HAP-1 (cell line): ENCODE data around the gene AHCYL1.

ENCODE experiments used
- DNase-seq, 2 experiments: peaks; one replicate each; pipeline ENCODE4 v3.0.0-alpha.2; 2016 to 2020; ENCODE audit warnings: low spot score in 2 of 2
- H3K27me3 ChIP-seq: fragments of 250-450 bp; sonication (Bioruptor Pico); 2 replicates; pipeline ENCODE4 v1.5.1; 2020; ENCODE audit warnings: low read depth, mild to moderate bottlenecking, moderate library complexity
- H3K36me3 ChIP-seq: fragments of 250-450 bp; sonication (Bioruptor Pico); replicated peaks from 2 replicates; pipeline ENCODE4 v1.5.1; 2020; ENCODE audit warnings: mild to moderate bottlenecking
- H3K4me1 ChIP-seq: fragments of 250-450 bp; sonication (Bioruptor Pico); 2 replicates; pipeline ENCODE4 v1.5.1; 2020; ENCODE audit warnings: mild to moderate bottlenecking
- H3K4me3 ChIP-seq: fragments of 250-450 bp; sonication (Bioruptor Pico); 2 replicates; pipeline ENCODE4 v1.5.1; 2020; ENCODE audit warnings: mild to moderate bottlenecking, moderate library complexity
- H3K9me3 ChIP-seq: fragments of 250-450 bp; sonication (Bioruptor Pico); 2 replicates; pipeline ENCODE4 v1.5.1; 2020; ENCODE audit warnings: mild to moderate bottlenecking, moderate library complexity
- in situ Hi-C: fragments of 300-500 bp; cut with MboI; formaldehyde crosslinking; loops from 3 replicates; pipeline ENCODE4 v1.14.3; 2020; ENCODE audit warnings: low sequenced_read_pairs, inconsistent platforms, mixed read lengths

AHCYL1 gene

DNA sequence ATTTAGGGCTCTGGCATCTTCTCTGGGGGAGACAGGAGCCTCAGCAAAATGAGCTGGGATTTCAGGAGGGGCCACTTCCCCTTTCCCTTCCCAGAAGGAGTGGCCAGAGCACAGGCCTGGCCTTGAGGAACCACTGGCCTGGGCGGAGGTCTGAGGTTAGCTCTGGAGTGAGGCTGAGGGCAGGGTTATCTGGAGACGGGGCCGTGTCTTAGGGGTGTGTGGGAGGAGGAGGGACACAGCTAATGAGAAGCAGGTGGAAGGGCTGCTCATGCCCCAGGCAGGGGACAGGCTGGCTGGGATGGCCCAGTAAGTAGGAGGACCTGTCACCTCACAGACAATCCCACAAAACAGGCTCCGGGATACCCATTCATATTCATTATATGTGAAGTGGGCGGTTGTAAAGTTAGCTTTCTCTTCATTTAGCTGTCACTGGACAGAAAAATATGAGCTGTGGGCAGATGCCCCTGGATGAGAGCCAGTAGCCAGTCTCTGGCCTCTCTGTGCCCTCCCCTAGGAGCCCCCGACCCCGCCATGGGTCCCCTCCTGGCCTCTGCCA lies 73.5 kb downstream of the AHCYL1 start:
- Histone ChIP-seq H3K4me3 (no peak overlapping the region), H3K27me3 (no peaks in the 10 kb centered on the region), H3K36me3 (peaks cover 58% of the 10 kb centered on the region), H3K9me3 (no peaks in the 10 kb centered on the region), H3K4me1 (no peaks in the 10 kb centered on the region)
- in situ Hi-C loops: no loop called here
- peak in 1 of 2 experiments; percentile 33 for DNase-seq

- in situ Hi-C loops: no loop called here
- no peaks in the 10 kb centered on the region for H3K4me1 ChIP-seq
- H3K9me3 ChIP-seq: no peaks in the 10 kb centered on the region
- H3K4me3 ChIP-seq: no peak overlapping the region
- peaks cover 53% of the 10 kb centered on the region for H3K36me3 ChIP-seq
- no peaks in the 10 kb centered on the region for H3K27me3 ChIP-seq
- no peak for DNase-seq
Observed at GRCh38 chr1:110058591-110058990, 74.0 kb downstream of the AHCYL1 start.

- H3K36me3 ChIP-seq: peaks cover 46% of the 10 kb centered on the region
- no peaks in the 10 kb centered on the region for H3K9me3 ChIP-seq
- DNase-seq: no peak
- in situ Hi-C loops: no loop called here
- H3K4me1 ChIP-seq: no peaks in the 10 kb centered on the region
- H3K27me3 ChIP-seq: no peaks in the 10 kb centered on the region
- no peak overlapping the region for H3K4me3 ChIP-seq
Observed at GRCh38 chr1:110059133-110059863, 74.7 kb downstream of the AHCYL1 start.

GRCh38 chr1:110060034-110060661 lies 75.6 kb downstream of the AHCYL1 start:
- DNase-seq: peak in 1 of 2 experiments; percentile 78
- Histone ChIP-seq H3K36me3 (peaks cover 37% of the 10 kb centered on the region), H3K4me1 (no peaks in the 10 kb centered on the region), H3K4me3 (no peak overlapping the region), H3K9me3 (no peaks in the 10 kb centered on the region), H3K27me3 (no peaks in the 10 kb centered on the region)
- in situ Hi-C loops: no loop called here

GRCh38 chr1:110060662-110061060 lies 76.1 kb downstream of the AHCYL1 start:
- H3K4me3 ChIP-seq: no peak overlapping the region
- DNase-seq: no peak
- H3K27me3 ChIP-seq: no peaks in the 10 kb centered on the region
- in situ Hi-C loops: no loop called here
- H3K9me3 ChIP-seq: no peaks in the 10 kb centered on the region
- peaks cover 32% of the 10 kb centered on the region for H3K36me3 ChIP-seq
- H3K4me1 ChIP-seq: no peaks in the 10 kb centered on the region

DNA sequence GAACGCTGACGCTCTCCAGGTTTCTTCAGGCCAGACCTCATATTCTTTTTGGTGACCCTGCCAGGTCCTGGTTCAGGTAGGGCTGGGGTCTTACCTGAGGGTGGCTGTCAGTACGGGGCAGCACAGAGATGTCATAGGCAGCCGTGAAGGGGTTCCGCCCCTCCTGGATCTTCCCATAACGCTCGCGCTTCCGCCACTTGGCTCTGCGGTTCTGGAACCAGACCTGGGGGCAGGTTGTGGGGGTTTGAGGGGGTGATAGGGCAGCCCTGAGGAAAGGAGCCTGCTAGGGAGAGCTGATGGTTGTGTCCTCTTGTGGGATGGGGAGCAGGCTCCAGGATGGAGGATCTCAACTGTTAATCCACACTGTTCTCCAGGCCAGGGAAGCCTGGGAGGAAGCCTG lies 76.8 kb downstream of the AHCYL1 start:
- H3K9me3 ChIP-seq: no peaks in the 10 kb centered on the region
- in situ Hi-C loops: no loop called here
- peaks cover 25% of the 10 kb centered on the region for H3K36me3 ChIP-seq
- H3K4me3 ChIP-seq: no peak overlapping the region
- H3K27me3 ChIP-seq: no peaks in the 10 kb centered on the region
- no peaks in the 10 kb centered on the region for H3K4me1 ChIP-seq
- DNase-seq: no peak

- Histone ChIP-seq H3K9me3 (no peaks in the 10 kb centered on the region), H3K4me3 (no peak overlapping the region), H3K27me3 (peaks cover 10% of the 10 kb centered on the region), H3K36me3 (peaks cover 12% of the 10 kb centered on the region), H3K4me1 (no peaks in the 10 kb centered on the region)
- no peak for DNase-seq
- in situ Hi-C loops: no loop called here
Observed at GRCh38 chr1:110062612-110063011, 78.0 kb downstream of the AHCYL1 start.

GRCh38 chr1:110063781-110064180 lies 79.2 kb downstream of the AHCYL1 start:
- H3K4me1 ChIP-seq: no peaks in the 10 kb centered on the region
- peaks cover 7% of the 10 kb centered on the region for H3K36me3 ChIP-seq
- H3K9me3 ChIP-seq: no peaks in the 10 kb centered on the region
- H3K27me3 ChIP-seq: peaks cover 21% of the 10 kb centered on the region
- in situ Hi-C loops: no loop called here
- no peak overlapping the region for H3K4me3 ChIP-seq
- no peak for DNase-seq

DNA sequence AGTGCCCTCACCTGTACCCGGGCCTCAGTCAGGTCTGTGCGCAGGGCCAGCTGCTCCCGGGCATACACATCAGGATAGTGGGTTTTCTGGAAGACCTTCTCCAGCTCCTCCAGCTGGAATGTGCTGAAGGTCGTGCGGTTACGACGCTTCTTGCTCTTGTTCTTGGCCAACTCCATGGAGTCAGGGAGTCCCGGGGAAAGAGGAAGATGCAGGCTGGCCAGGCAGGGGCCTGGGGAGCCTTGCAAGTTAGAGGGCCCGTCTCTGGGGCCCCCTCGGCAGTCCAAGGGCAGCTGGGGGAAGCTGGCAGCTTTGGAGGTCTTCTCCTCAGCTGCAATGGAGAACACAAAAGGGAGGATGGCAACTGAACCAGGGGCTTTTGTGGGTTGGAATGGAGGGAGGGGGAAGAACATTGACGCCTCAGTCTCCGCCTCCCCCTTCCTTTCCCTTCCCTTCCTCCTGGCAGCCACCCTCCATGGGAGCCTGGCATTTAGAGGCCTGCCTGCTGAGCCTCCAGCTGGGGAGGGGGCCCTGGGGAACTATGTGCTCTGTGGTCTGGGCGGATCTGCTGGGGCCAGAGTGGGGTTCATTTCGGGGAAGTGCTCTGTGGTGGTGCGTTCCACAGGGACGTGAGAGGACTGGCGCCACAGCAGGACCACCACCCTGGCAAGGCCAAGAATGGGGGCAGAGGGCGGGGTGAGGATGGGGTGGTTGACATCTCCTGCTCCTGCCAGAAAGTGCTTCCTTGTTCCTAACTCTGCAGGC lies 80.2 kb downstream of the AHCYL1 start:
- H3K4me1 ChIP-seq: no peaks in the 10 kb centered on the region
- peaks cover 7% of the 10 kb centered on the region; the same call in 1 of the 2 replicates for H3K36me3 ChIP-seq
- H3K4me3 ChIP-seq: no peak overlapping the region
- no peak for DNase-seq
- in situ Hi-C loops: no loop called here
- no peaks in the 10 kb centered on the region for H3K9me3 ChIP-seq
- peaks cover 31% of the 10 kb centered on the region for H3K27me3 ChIP-seq

DNA sequence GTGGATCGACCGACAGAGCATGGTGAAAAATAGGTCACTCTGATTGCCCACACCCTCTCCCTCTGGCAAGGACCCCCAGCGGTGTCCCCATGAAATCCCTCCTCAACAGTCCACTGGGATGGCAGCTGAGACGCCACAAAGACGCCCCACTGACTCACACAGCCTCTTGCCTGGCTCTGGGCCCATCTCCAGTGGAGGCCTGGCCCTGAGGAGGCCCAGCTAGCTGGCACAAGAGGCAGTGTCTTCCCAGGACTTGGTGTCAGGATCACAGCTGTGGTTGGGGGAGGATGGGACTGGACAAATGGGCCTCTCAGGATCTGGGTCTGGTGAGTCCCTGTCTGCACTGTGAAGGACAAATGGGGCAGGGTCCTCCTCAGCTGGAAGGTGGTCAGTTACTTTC lies 81.3 kb downstream of the AHCYL1 start:
- H3K4me3 ChIP-seq: no peak overlapping the region
- H3K36me3 ChIP-seq: peaks cover 7% of the 10 kb centered on the region; the same call in 1 of the 2 replicates
- in situ Hi-C loops: no loop called here
- no peak for DNase-seq
- no peaks in the 10 kb centered on the region for H3K9me3 ChIP-seq
- peaks cover 37% of the 10 kb centered on the region for H3K27me3 ChIP-seq
- no peaks in the 10 kb centered on the region for H3K4me1 ChIP-seq

GRCh38 chr1:110067479-110067892 lies 82.9 kb downstream of the AHCYL1 start:
- Histone ChIP-seq H3K36me3 (no peaks in the 10 kb centered on the region), H3K27me3 (peaks cover 51% of the 10 kb centered on the region), H3K4me3 (no peak overlapping the region), H3K4me1 (no peaks in the 10 kb centered on the region), H3K9me3 (no peaks in the 10 kb centered on the region)
- no peak for DNase-seq
- in situ Hi-C loops: no loop called here

DNA sequence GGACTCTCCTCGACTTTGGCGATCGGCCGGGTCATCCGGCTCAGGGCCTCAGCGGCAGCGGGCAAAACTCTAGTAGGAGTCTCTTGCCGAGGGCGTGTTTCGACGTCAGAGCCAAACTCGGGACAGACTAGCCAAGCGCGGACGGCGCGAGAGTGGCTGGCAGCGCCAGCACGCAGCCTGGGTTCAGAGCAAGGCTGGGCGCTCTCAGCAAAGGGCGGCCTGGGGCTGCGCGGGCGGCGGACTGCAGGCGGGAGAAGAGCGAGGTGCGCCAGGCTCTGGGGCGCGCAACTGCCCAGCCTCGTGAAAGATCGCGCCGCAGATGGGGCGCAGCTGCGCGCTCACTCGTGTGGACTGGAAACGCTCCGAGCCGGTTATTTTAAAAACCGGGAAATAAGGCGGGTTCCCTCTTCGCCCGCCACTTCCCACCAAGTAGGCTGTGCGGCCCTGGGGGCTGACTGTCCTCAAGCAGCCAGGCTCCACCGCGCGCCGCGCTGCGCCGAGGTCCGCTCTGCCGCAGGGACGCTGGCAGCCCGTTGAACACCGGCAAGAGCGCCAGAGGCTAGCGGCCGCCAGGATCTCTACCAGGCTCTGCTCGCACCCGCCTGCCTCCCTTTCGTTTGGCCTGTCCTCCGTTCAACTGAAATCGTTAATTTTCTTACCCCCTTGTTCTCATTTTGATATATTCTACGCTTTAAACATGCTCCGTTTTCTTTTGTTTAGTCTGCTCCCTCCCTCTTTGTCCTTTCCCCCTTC lies 83.5 kb downstream of the AHCYL1 start:
- Histone ChIP-seq H3K4me3 (no peak overlapping the region), H3K27me3 (peaks cover 54% of the 10 kb centered on the region), H3K36me3 (no peaks in the 10 kb centered on the region), H3K4me1 (no peaks in the 10 kb centered on the region), H3K9me3 (no peaks in the 10 kb centered on the region)
- peak in 1 of 2 experiments; percentile 22 for DNase-seq
- in situ Hi-C loops: no loop called here

GRCh38 chr1:110068646-110069403 lies 84.3 kb downstream of the AHCYL1 start:
- no peak overlapping the region for H3K4me3 ChIP-seq
- no peaks in the 10 kb centered on the region for H3K36me3 ChIP-seq
- peaks cover 58% of the 10 kb centered on the region for H3K27me3 ChIP-seq
- in situ Hi-C loops: no loop called here
- no peak for DNase-seq
- H3K9me3 ChIP-seq: no peaks in the 10 kb centered on the region
- H3K4me1 ChIP-seq: no peaks in the 10 kb centered on the region
